H9 (cell line): ENCODE results near the gene GRB7. TPM values are rescaled to one million over a fixed set of nuclear protein-coding genes. Genes with fewer than 3 reads are reported as not detected.

ENCODE experiments used
- DNase-seq: peaks from one replicate; pipeline ENCODE4 v3.0.0-alpha.2; 2017
- H2AFZ ChIP-seq: one replicate; pipeline ENCODE4 v1.6.1; 2013; ENCODE audit warnings: mild to moderate bottlenecking, low read length, control low read depth, moderate library complexity
- H2AK5ac ChIP-seq: 2 replicates; pipeline ENCODE4 v1.6.1; 2013; ENCODE audit warnings: low read length, control low read depth, mixed read lengths; ENCODE audit not compliant: insufficient read length
- H2BK120ac ChIP-seq: one replicate; pipeline ENCODE4 v1.6.1; 2013; ENCODE audit warnings: low read depth, mild to moderate bottlenecking, low read length, control low read depth, inconsistent platforms; ENCODE audit not compliant: poor library complexity, severe bottlenecking
- H2BK12ac ChIP-seq: 2 replicates; pipeline ENCODE4 v1.6.1; 2013; ENCODE audit warnings: low read length, control low read depth, mixed read lengths, low read depth; ENCODE audit not compliant: insufficient read length
- H2BK15ac ChIP-seq: 2 replicates; pipeline ENCODE4 v1.6.1; 2013; ENCODE audit warnings: low read depth, low read length, control low read depth
- H2BK20ac ChIP-seq: one replicate; pipeline ENCODE4 v1.6.1; 2013; ENCODE audit warnings: low read depth, mild to moderate bottlenecking, low read length, control low read depth, inconsistent platforms; ENCODE audit not compliant: poor library complexity, severe bottlenecking
- H2BK5ac ChIP-seq: 2 replicates; pipeline ENCODE4 v1.6.1; 2013; ENCODE audit warnings: low read length, control low read depth, mixed read lengths; ENCODE audit not compliant: insufficient read length
- H3K14ac ChIP-seq: 2 replicates; pipeline ENCODE4 v1.6.1; 2013; ENCODE audit warnings: low read length, control low read depth; ENCODE audit not compliant: insufficient read depth
- H3K18ac ChIP-seq: 2 replicates; pipeline ENCODE4 v1.6.1; 2013; ENCODE audit warnings: low read depth, mild to moderate bottlenecking, mixed read lengths, low read length, control low read depth; ENCODE audit not compliant: insufficient read length
- H3K23ac ChIP-seq: 2 replicates; pipeline ENCODE4 v1.6.1; 2013; ENCODE audit warnings: low read length, control low read depth, mixed read lengths, low read depth; ENCODE audit not compliant: insufficient read length
- H3K23me2 ChIP-seq: 2 replicates; pipeline ENCODE4 v1.6.1; 2013; ENCODE audit warnings: low read depth, mild to moderate bottlenecking, mixed read lengths, low read length, control low read depth; ENCODE audit not compliant: insufficient read length, poor library complexity, severe bottlenecking
- H3K27ac ChIP-seq: 2 replicates; pipeline ENCODE4 v1.5.1; 2013; ENCODE audit warnings: low read length, control low read depth, mixed read lengths, low read depth; ENCODE audit not compliant: insufficient read length
- H3K27me3 ChIP-seq: 2 replicates; pipeline ENCODE4 v1.6.1; 2013; ENCODE audit warnings: low read length, control low read depth, inconsistent platforms; ENCODE audit not compliant: insufficient read depth
- H3K4ac ChIP-seq: 2 replicates; pipeline ENCODE4 v1.6.1; 2013; ENCODE audit warnings: low read depth, mild to moderate bottlenecking, control low read depth, inconsistent platforms, low read length, moderate library complexity
- H3K4me1 ChIP-seq: 2 replicates; pipeline ENCODE4 v1.6.1; 2013; ENCODE audit warnings: low read length, control low read depth, inconsistent platforms; ENCODE audit not compliant: insufficient read depth
- H3K4me2 ChIP-seq: 2 replicates; pipeline ENCODE4 v1.6.1; 2013; ENCODE audit warnings: low read length, control low read depth, mixed read lengths; ENCODE audit not compliant: insufficient read length, insufficient read depth
- H3K56ac ChIP-seq: 2 replicates; pipeline ENCODE4 v1.6.1; 2013; ENCODE audit warnings: low read depth, mild to moderate bottlenecking, mixed read lengths, low read length, control low read depth; ENCODE audit not compliant: insufficient read length
- H3K79me1 ChIP-seq: 2 replicates; pipeline ENCODE4 v1.6.1; 2013; ENCODE audit warnings: low read depth, mild to moderate bottlenecking, moderate library complexity, low read length, control low read depth, inconsistent platforms; ENCODE audit not compliant: insufficient read depth, poor library complexity, severe bottlenecking
- H3K79me2 ChIP-seq: 2 replicates; pipeline ENCODE4 v1.6.1; 2013; ENCODE audit warnings: low read length, control low read depth, inconsistent platforms; ENCODE audit not compliant: insufficient read depth
- H3K9ac ChIP-seq: 2 replicates; pipeline ENCODE4 v1.6.1; 2013; ENCODE audit warnings: low read length, control low read depth, mixed read lengths; ENCODE audit not compliant: insufficient read length; ENCODE audit errors: extremely low read depth
- H3K9me3 ChIP-seq: one replicate; pipeline ENCODE4 v1.6.1; 2013; ENCODE audit warnings: low read depth, low read length, inconsistent platforms; ENCODE audit not compliant: control insufficient read depth
- H3T11ph ChIP-seq: one replicate; pipeline ENCODE4 v1.6.1; 2013; ENCODE audit warnings: mild to moderate bottlenecking, low read length, control low read depth, inconsistent platforms
- H4K20me1 ChIP-seq: one replicate; pipeline ENCODE4 v1.6.1; 2013; ENCODE audit not compliant: control insufficient read depth, insufficient read length, insufficient read depth
- H4K5ac ChIP-seq: 2 replicates; pipeline ENCODE4 v1.6.1; 2013; ENCODE audit warnings: low read depth, mild to moderate bottlenecking, mixed read lengths, low read length, control low read depth; ENCODE audit not compliant: insufficient read length
- H4K8ac ChIP-seq: replicated peaks from 2 replicates; pipeline ENCODE4 v1.6.1; 2013; ENCODE audit warnings: low read length, control low read depth, mixed read lengths, low read depth; ENCODE audit not compliant: insufficient read length
- H4K91ac ChIP-seq: 2 replicates; pipeline ENCODE4 v1.6.1; 2013; ENCODE audit warnings: low read depth, mild to moderate bottlenecking, moderate library complexity, mixed read lengths, low read length, control low read depth; ENCODE audit not compliant: insufficient read length
- H3K27ac Mint-ChIP-seq, 3 experiments: 2 replicates in 2 of 3; 3 replicates in 1 of 3; pipeline ENCODE4 v1.8.0; 2020 to 2021; ENCODE audit warnings: mixed read lengths in 3 of 3, mild to moderate bottlenecking in 1 of 3, moderate library complexity in 1 of 3
- H3K27me3 Mint-ChIP-seq: 2 replicates; pipeline ENCODE4 v1.8.0; 2021; ENCODE audit warnings: low read depth, mild to moderate bottlenecking, moderate library complexity, mixed read lengths
- H3K36me3 Mint-ChIP-seq, 3 experiments: 2 replicates in 2 of 3; 3 replicates in 1 of 3; pipeline ENCODE4 v1.8.0; 2020 to 2021; ENCODE audit warnings: low read depth in 3 of 3, mixed read lengths in 3 of 3; ENCODE audit not compliant: insufficient read depth in 1 of 3
- H3K4me1 Mint-ChIP-seq, 2 experiments: 2 replicates each; pipeline ENCODE4 v1.8.0; 2020; ENCODE audit warnings: mixed read lengths in 2 of 2
- H3K4me3 Mint-ChIP-seq, 2 experiments: 2 replicates in 1 of 2; 3 replicates in 1 of 2; pipeline ENCODE4 v1.8.0; 2020 to 2021; ENCODE audit warnings: mild to moderate bottlenecking in 2 of 2, mixed read lengths in 2 of 2, moderate library complexity in 1 of 2
- H3K9me3 Mint-ChIP-seq, 2 experiments: 2 replicates in 1 of 2; 3 replicates in 1 of 2; pipeline ENCODE4 v1.8.0; 2020; ENCODE audit warnings: mild to moderate bottlenecking in 2 of 2, mixed read lengths in 2 of 2, moderate library complexity in 1 of 2
- WGBS: extraction: QIAGEN DNeasy Blood & Tissue Kit; methylation state at CpG from one replicate; pipeline ENCODE4 v1.1.7; 2013; ENCODE audit warnings: missing lambda C conversion rate, low lambda C conversion rate, mixed read lengths; ENCODE audit not compliant: insufficient read length; ENCODE audit errors: extremely low coverage; 5-methylcytosine and 5-hydroxymethylcytosine counted together
- total RNA-seq: library from RNA; stranded (reverse); gene quantifications from 2 replicates; pipeline ENCODE4 v1.2.1, GENCODE V29; 2021
- TF ChIP-seq, protein P1 (sequence below): fragments of 200-600 bp; sonication (generic); conservative IDR thresholded peaks from 3 replicates; pipeline ENCODE4 v1.8.0; 2021; ENCODE audit warnings: antibody characterized with exemption, mild to moderate bottlenecking

GRB7 gene
- total RNA-seq, 1 experiment from 2014 or later: 55.0 TPM

DNA sequence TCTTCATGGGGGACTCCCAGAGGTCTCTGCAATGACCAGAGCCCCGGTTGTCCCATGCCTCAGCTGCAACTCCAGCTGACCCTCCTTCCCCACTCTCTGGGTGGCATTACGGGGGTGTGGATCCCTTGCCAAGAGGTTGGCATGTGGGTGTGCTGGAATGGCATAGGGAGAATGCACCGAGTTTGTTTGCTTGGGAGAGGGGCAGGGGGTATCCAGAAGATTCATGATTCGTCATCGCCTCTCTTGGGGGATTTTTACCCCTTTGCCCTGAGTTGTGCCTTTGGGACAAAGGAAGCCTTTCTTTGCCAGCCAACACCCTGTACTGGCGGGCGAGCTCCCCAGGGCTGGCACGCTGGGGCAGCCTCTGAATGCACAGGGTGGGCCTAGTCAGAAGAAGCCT lies 31.4 kb upstream of the GRB7 start:
- H3K9ac ChIP-seq: no peak overlapping the region
- H4K5ac ChIP-seq: no peak overlapping the region
- peaks cover 1% of the 10 kb centered on the region for H3K23me2 ChIP-seq
- TF ChIP-seq, protein P1, sequence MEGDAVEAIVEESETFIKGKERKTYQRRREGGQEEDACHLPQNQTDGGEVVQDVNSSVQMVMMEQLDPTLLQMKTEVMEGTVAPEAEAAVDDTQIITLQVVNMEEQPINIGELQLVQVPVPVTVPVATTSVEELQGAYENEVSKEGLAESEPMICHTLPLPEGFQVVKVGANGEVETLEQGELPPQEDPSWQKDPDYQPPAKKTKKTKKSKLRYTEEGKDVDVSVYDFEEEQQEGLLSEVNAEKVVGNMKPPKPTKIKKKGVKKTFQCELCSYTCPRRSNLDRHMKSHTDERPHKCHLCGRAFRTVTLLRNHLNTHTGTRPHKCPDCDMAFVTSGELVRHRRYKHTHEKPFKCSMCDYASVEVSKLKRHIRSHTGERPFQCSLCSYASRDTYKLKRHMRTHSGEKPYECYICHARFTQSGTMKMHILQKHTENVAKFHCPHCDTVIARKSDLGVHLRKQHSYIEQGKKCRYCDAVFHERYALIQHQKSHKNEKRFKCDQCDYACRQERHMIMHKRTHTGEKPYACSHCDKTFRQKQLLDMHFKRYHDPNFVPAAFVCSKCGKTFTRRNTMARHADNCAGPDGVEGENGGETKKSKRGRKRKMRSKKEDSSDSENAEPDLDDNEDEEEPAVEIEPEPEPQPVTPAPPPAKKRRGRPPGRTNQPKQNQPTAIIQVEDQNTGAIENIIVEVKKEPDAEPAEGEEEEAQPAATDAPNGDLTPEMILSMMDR: no peak
- no peak overlapping the region for H2AK5ac ChIP-seq
- no peak overlapping the region; the same call in 1 of the 2 replicates for H3K14ac ChIP-seq
- peak overlapping the region; percentile 14 to 82 (median 77); a peak in 4 of 7 replicates for H3K27ac Mint-ChIP-seq
- DNase-seq: no peak
- peaks cover 12% of the 10 kb centered on the region for H3K4me1 ChIP-seq
- H3K79me1 ChIP-seq: no peaks in the 10 kb centered on the region
- no peak overlapping the region for H2BK120ac ChIP-seq
- H3K27me3 ChIP-seq: no peaks in the 10 kb centered on the region
- H3T11ph ChIP-seq: no peak overlapping the region
- H3K23ac ChIP-seq: no peak overlapping the region
- H3K9me3 ChIP-seq: no peaks in the 10 kb centered on the region
- no peak overlapping the region for H4K91ac ChIP-seq
- H3K4me2 ChIP-seq: no peak overlapping the region
- H3K36me3 Mint-ChIP-seq: peaks cover 55 to 76% (median 62%) of the 10 kb centered on the region in 3 experiments
- H4K8ac ChIP-seq: no peak overlapping the region
- no peak overlapping the region for H3K27ac ChIP-seq
- H3K56ac ChIP-seq: no peak overlapping the region
- no peak overlapping the region for H2BK15ac ChIP-seq
- H3K9me3 Mint-ChIP-seq: no peaks in the 10 kb centered on the region
- H4K20me1 ChIP-seq: no peaks in the 10 kb centered on the region
- H3K4ac ChIP-seq: no peak overlapping the region
- H3K79me2 ChIP-seq: peaks cover 45% of the 10 kb centered on the region; the same call in 1 of the 2 replicates
- no peak overlapping the region for H2AFZ ChIP-seq
- no peaks in the 10 kb centered on the region; the same call in 1 of the 2 replicates for H3K27me3 Mint-ChIP-seq
- peaks cover 42 to 47% of the 10 kb centered on the region in 2 experiments for H3K4me1 Mint-ChIP-seq
- WGBS: no CpG with 5 or more reads among the region's 8 CpGs
- H2BK20ac ChIP-seq: no peak overlapping the region
- no peak overlapping the region for H2BK12ac ChIP-seq
- H3K18ac ChIP-seq: no peak overlapping the region
- H3K4me3 Mint-ChIP-seq: peak overlapping the region in 1 of 2 experiments; percentile 32; a peak in 1 of 5 replicates
- H2BK5ac ChIP-seq: no peak overlapping the region
